SK-MEL-5 (cell line): Measurements from ENCODE around the gene ASTN2. TPM values are rescaled to one million over a fixed set of nuclear protein-coding genes. Genes with fewer than 3 reads are reported as not detected.

ENCODE experiments used
- DNase-seq: peaks from one replicate; pipeline ENCODE4 v3.0.0-alpha.2; 2016; ENCODE audit warnings: low read depth, low spot score
- in situ Hi-C: cut with HindIII; loops from 2 replicates; pipeline ENCODE4 v1.10.0; 2016; ENCODE audit warnings: low sequenced_read_pairs, high pct_unique_total_duplicates, low pct_unique_long_range_greater_than_20kb
- total RNA-seq: library from RNA; depleted of rRNA; stranded (reverse); fragments of >200 nt; shearing (Covaris generic); gene quantifications from 2 replicates; pipeline ENCODE4 v1.2.3, GENCODE V29; 2014

The ASTN2 gene
- total RNA-seq, 1 experiment from 2014 or later: 11.9 TPM

DNA sequence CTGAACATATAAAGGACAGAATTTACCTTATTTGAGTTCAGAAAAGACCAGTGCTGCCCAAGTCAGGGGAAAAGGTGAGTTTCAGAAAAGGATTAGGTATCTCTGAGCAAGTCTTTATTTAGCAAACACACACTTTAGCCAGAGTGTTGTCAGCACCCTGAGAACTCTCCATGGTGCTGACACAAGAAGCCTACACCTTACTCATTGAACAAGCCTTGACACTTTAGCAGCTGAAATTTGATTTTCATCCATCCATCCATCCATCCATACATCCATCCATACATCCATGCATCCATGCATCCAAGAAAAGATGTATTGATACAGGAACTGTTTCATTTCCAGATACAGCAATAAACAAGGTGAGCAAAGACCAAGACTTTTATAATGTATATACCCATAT, 416.6 kb downstream of the ASTN2 start:
- in situ Hi-C loops: no loop called here
- no peak for DNase-seq

DNA sequence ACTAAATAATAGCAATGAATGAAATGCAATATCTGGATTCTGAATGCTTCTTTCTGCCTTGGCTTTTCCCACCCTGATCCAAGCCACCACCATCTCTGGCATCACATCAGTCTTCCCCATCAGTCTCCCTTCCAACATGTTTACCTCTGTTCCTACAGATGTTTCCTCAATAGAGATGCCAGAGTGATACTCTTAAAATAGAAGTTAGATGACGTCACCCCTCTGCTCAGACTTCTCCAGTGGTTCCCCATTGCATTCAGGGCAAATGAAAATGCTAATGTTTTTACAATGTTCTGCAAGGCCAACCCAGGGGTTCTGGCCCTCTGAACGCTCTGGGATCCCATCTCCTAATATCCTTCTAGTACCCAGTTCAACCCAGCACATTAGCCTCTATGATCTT, 422.0 kb downstream of the ASTN2 start:
- DNase-seq: no peak
- in situ Hi-C loops: no loop called here

GRCh38 chr9:116991051-116991450, 423.8 kb downstream of the ASTN2 start:
- DNase-seq: no peak
- in situ Hi-C loops: no loop called here

- DNase-seq: no peak
- in situ Hi-C loops: no loop called here
Measured at GRCh38 chr9:116990592-116990991, 424.3 kb downstream of the ASTN2 start.

- DNase-seq: no peak
- in situ Hi-C loops: no loop called here
Measured at GRCh38 chr9:116987721-116988485, 427.0 kb downstream of the ASTN2 start.

DNA sequence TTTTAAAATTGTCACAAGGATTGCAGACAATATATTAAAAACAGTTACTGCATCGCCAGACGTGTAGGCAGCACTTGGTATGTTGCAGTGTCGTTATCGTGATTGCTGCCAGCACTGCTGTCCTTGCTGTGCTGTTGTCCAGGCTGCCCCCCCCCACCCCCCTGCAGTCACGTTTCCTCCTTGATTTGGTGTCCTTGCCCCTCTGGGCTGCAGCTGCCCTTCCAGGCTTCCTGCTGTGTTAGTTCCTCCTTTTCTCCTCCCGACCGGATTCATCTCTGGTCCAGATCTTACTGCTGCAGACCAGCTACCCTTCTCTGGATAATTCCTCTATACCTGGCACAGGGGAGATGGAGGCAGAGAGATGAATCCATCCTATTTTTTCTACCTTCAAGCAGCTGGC, 428.8 kb downstream of the ASTN2 start:
- in situ Hi-C loops: no loop called here
- DNase-seq: no peak

GRCh38 chr9:116985596-116985995, 429.3 kb downstream of the ASTN2 start:
- no peak for DNase-seq
- in situ Hi-C loops: no loop called here

- in situ Hi-C loops: no loop called here
- no peak for DNase-seq
Measured at GRCh38 chr9:116984111-116984510, 430.7 kb downstream of the ASTN2 start.

GRCh38 chr9:116980582-116981120, 434.2 kb downstream of the ASTN2 start:
- in situ Hi-C loops: no loop called here
- no peak for DNase-seq

DNA sequence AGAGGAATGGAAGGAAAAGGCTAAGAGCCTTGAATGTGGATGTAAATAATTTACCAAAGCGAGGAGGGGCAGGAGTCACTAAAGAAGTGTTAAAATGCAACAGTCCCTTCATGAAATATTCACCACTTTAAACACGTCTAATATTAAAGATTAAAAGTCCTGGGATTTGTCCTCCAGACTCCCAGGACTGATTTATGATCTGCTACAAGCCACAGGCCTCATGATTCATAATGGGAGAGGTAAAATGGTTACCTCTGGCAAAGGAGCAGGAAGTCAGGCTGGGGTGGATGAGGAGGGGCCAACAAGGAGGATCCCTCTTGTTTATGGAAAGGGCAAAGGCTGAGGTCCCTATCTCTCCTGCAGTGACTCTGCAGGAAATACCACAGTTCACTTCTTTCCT, 435.4 kb downstream of the ASTN2 start:
- in situ Hi-C loops: no loop called here
- DNase-seq: no peak

- DNase-seq: no peak
- in situ Hi-C loops: no loop called here
Measured at GRCh38 chr9:116978155-116978554, 436.7 kb downstream of the ASTN2 start.

- in situ Hi-C loops: no loop called here
Measured at GRCh38 chr9:116975126-116975525, 439.7 kb downstream of the ASTN2 start.

GRCh38 chr9:116966199-116966598, 448.7 kb downstream of the ASTN2 start:
- in situ Hi-C loops: no loop called here

More at GRCh38 chr9:116975126-116975525, 439.7 kb downstream of the ASTN2 start:
- DNase-seq: no peak

GRCh38 chr9:116964258-116964657, 450.6 kb downstream of the ASTN2 start:
- DNase-seq: no peak
- in situ Hi-C loops: no loop called here

More at GRCh38 chr9:116966199-116966598, 448.7 kb downstream of the ASTN2 start:
- DNase-seq: no peak

GRCh38 chr9:116959809-116960208, 455.0 kb downstream of the ASTN2 start:
- in situ Hi-C loops: no loop called here
- DNase-seq: no peak

GRCh38 chr9:116958881-116959280, 456.0 kb downstream of the ASTN2 start:
- in situ Hi-C loops: no loop called here
- DNase-seq: no peak

- in situ Hi-C loops: no loop called here
- no peak for DNase-seq
Measured at GRCh38 chr9:116954731-116955130, 460.1 kb downstream of the ASTN2 start.

GRCh38 chr9:116953271-116953670, 461.6 kb downstream of the ASTN2 start:
- in situ Hi-C loops: no loop called here
- no peak for DNase-seq

- in situ Hi-C loops: no loop called here
Measured at GRCh38 chr9:116952436-116952810, 462.4 kb downstream of the ASTN2 start.

More at GRCh38 chr9:116952436-116952810, 462.4 kb downstream of the ASTN2 start:
- DNase-seq: no peak
